Suprapubic skin (tissue), 4 donors: ENCODE measurements around the gene ABCC3.

Experiments used
- CTCF ChIP-seq, 2 donors: fragments of 200-600 bp in 1 of 2; fragments of 450-650 bp in 1 of 2; sonication (generic) in 1 of 2; IDR thresholded peaks; one replicate each; pipeline ENCODE4 v1.5.1; 2016 to 2019; ENCODE audit warnings: antibody characterized with exemption in 2 of 2, mild to moderate bottlenecking in 1 of 2, moderate library complexity in 1 of 2
- POLR2A ChIP-seq, 2 donors: fragments of 450-650 bp; IDR thresholded peaks; one replicate each; pipeline ENCODE4 v1.6.1; 2017; ENCODE audit warnings: antibody characterized with exemption in 2 of 2, mild to moderate bottlenecking in 2 of 2, moderate library complexity in 2 of 2
- POLR2AphosphoS5 ChIP-seq, 3 donors: sonication (generic); formaldehyde crosslinking; IDR thresholded peaks; one replicate each; pipeline ENCODE4 v1.6.1; 2017; ENCODE audit warnings: antibody characterized with exemption in 3 of 3

- TF ChIP-seq CTCF (IDR thresholded peaks at IDR 0.05) (no peak), POLR2A (IDR thresholded peaks at IDR 0.05) (no peak), POLR2AphosphoS5 (IDR thresholded peaks at IDR 0.05) (no peak)
Measured at GRCh38 chr17:50699410-50699809, 64.7 kb downstream of the ABCC3 start.
